Naive thymus-derived CD4-positive, alpha-beta T cell (primary cell): ENCODE results near the gene CGB1. TPM values are rescaled to one million over a fixed set of nuclear protein-coding genes. Genes with fewer than 3 reads are reported as not detected.
A peak's percentile ranks its signal among the peaks of the same experiment; 100 is the strongest.
"Not testable (repeated sequence)": the region's sequence is repeated elsewhere in the genome, so short reads cannot be mapped to it uniquely, and the experiment has no call there.

Experiments used
- ATAC-seq: fragments of 150-1000 bp; cut with Tn5 transposase; 2 replicates; pipeline ENCODE4 v1.10.0; 2021; ENCODE audit warnings: mild to moderate bottlenecking, moderate library complexity
- CTCF ChIA-PET: fragments of 350-600 bp; sonication (Branson Sonifier 250); formaldehyde crosslinking; loops from one replicate; lab custom pipeline; 2021; ENCODE audit warnings: antibody characterized with exemption; lab: Charles Lee
- POLR2A ChIA-PET: fragments of 350-600 bp; sonication (Branson Sonifier 250); formaldehyde crosslinking; loops from one replicate; lab custom pipeline; 2021; ENCODE audit warnings: antibody characterized with exemption, inconsistent platforms; lab: Charles Lee
- DNase-seq, 9 donors: peaks; one replicate each; pipeline versions ENCODE4 v3.0.0 to v3.0.0-alpha.2; 2020 to 2022; ENCODE audit warnings: mixed read lengths in 1 of 9
- H3K27ac ChIP-seq: one replicate; pipeline ENCODE4 v1.7.0; 2013; ENCODE audit warnings: mild to moderate bottlenecking, low read depth, low read length, moderate library complexity
- H3K27me3 ChIP-seq, 2 donors: one replicate each; pipeline ENCODE4 v1.7.0; 2013; ENCODE audit warnings: low read length in 2 of 2, mild to moderate bottlenecking in 2 of 2, moderate library complexity in 2 of 2; ENCODE audit not compliant: control insufficient read depth in 2 of 2, insufficient read depth in 2 of 2
- H3K36me3 ChIP-seq, 3 experiments: 1 replicate in 2 of 3; 2 replicates in 1 of 3; pipeline ENCODE4 v1.7.0; 2013; ENCODE audit warnings: low read length in 3 of 3, mild to moderate bottlenecking in 3 of 3, moderate library complexity in 1 of 3; ENCODE audit not compliant: insufficient read depth in 3 of 3, control insufficient read depth in 2 of 3
- H3K4me1 ChIP-seq, 2 donors: one replicate each; pipeline ENCODE4 v1.7.0; 2013; ENCODE audit warnings: low read length in 2 of 2, mild to moderate bottlenecking in 2 of 2, moderate library complexity in 1 of 2; ENCODE audit not compliant: control insufficient read depth in 2 of 2, insufficient read depth in 2 of 2
- H3K4me3 ChIP-seq: 2 replicates; pipeline ENCODE4 v1.7.0; 2013; ENCODE audit warnings: mild to moderate bottlenecking, low read length
- H3K9me3 ChIP-seq, 3 experiments: 1 replicate in 2 of 3; 2 replicates in 1 of 3; pipeline ENCODE4 v1.7.0; 2013; ENCODE audit warnings: low read length in 3 of 3; ENCODE audit not compliant: control insufficient read depth in 2 of 3
- H3K27ac Mint-ChIP-seq, 9 donors: one replicate each; pipeline ENCODE4 v1.8.0; 2020 to 2022; ENCODE audit warnings: mixed read lengths in 9 of 9, mild to moderate bottlenecking in 8 of 9, moderate library complexity in 5 of 9, inconsistent platforms in 2 of 9
- H3K27me3 Mint-ChIP-seq, 5 donors: one replicate each; pipeline ENCODE4 v1.8.0; 2021 to 2022; ENCODE audit warnings: mixed read lengths in 5 of 5, mild to moderate bottlenecking in 1 of 5
- H3K36me3 Mint-ChIP-seq, 5 donors: one replicate each; pipeline ENCODE4 v1.8.0; 2020 to 2022; ENCODE audit warnings: mixed read lengths in 5 of 5, mild to moderate bottlenecking in 3 of 5, inconsistent platforms in 1 of 5
- H3K4me1 Mint-ChIP-seq, 7 donors: one replicate each; pipeline ENCODE4 v1.8.0; 2020 to 2022; ENCODE audit warnings: mixed read lengths in 7 of 7, mild to moderate bottlenecking in 3 of 7, inconsistent platforms in 1 of 7
- H3K4me3 Mint-ChIP-seq, 10 donors: one replicate each; pipeline ENCODE4 v1.8.0; 2020 to 2022; ENCODE audit warnings: mild to moderate bottlenecking in 10 of 10, mixed read lengths in 10 of 10, moderate library complexity in 6 of 10, inconsistent platforms in 2 of 10
- H3K9me3 Mint-ChIP-seq, 11 donors: one replicate each; pipeline ENCODE4 v1.8.0; 2020 to 2022; ENCODE audit warnings: mixed read lengths in 11 of 11, mild to moderate bottlenecking in 4 of 11, inconsistent platforms in 1 of 11, moderate library complexity in 1 of 11
- intact Hi-C, 2 donors: fragments of 100-400 bp; cut with micrococcal nuclease; formaldehyde crosslinking; loops; one replicate each; pipeline ENCODE4 v1.15.1; 2023
- polyA plus RNA-seq, 2 donors: library from polyadenylated mRNA; unstranded; fragments of 300-500 nt; fragmentation: Illumina TruSeq; gene quantifications; one replicate each; pipeline ENCODE4 v1.2.3, GENCODE V29; 2021
- total RNA-seq, 6 experiments: library from RNA in 5 of 6; stranded (reverse) in 5 of 6; gene quantifications; 1 replicate in 5 of 6; 2 replicates in 1 of 6; pipeline ENCODE4 v1.2.3 and lab custom pipeline; 2021 to 2026

CGB1 gene
- total and polyA plus RNA-seq, 7 experiments from 2014 or later = not detected

DNA sequence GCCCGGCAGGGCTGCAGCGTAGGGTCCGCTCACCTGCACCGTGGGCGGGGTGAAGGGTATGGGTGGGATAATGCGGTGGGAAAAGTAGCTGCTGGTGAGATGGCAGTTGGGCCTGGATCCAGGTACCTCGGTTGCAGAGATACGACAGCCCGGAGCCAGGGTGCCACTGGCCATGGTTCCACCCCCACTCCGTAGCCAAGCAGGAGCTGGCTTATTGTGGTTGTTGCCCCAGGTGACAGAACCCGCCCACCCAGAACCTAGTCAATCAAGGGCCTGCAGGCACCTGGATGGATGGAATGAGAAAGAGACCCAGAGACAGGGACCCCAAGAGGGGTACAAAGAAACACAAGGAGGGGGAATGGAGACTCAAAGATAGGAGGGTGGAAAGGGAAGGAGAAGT lies 16.4 kb downstream of the CGB1 start:
- no peak for DNase-seq
- Histone ChIP-seq H3K4me1 (peaks cover 0 to 4% of the 10 kb centered on the region in 2 donors), H3K4me3 (no peak overlapping the region), H3K27me3 (no peaks in the 10 kb centered on the region), H3K27ac (no peak overlapping the region), H3K36me3 (peaks cover 0 to 6% (median 0%) of the 10 kb centered on the region in 3 experiments), H3K9me3 (no peaks in the 10 kb centered on the region)
- H3K36me3 Mint-ChIP-seq = no peaks in the 10 kb centered on the region
- no peaks in the 10 kb centered on the region for H3K9me3 Mint-ChIP-seq
- POLR2A ChIA-PET = no interaction called here
- H3K4me1 Mint-ChIP-seq = peaks cover 7 to 22% (median 18%) of the 10 kb centered on the region in 7 donors
- no peak for ATAC-seq
- intact Hi-C loops = no loop called here
- H3K4me3 Mint-ChIP-seq = peak overlapping the region in 5 of 10 donors; percentile 78 to 95 (median 89)
- CTCF ChIA-PET = interaction anchor here (0.7 kb wide), 1 partner anchor 9 kb away, joined by 3 read pairs; no protein-coding TSS in a partner anchor
- peaks cover 0 to 22% (median 0%) of the 10 kb centered on the region in 5 donors for H3K27me3 Mint-ChIP-seq
- peak overlapping the region in 1 of 9 donors; percentile 32 for H3K27ac Mint-ChIP-seq

DNA sequence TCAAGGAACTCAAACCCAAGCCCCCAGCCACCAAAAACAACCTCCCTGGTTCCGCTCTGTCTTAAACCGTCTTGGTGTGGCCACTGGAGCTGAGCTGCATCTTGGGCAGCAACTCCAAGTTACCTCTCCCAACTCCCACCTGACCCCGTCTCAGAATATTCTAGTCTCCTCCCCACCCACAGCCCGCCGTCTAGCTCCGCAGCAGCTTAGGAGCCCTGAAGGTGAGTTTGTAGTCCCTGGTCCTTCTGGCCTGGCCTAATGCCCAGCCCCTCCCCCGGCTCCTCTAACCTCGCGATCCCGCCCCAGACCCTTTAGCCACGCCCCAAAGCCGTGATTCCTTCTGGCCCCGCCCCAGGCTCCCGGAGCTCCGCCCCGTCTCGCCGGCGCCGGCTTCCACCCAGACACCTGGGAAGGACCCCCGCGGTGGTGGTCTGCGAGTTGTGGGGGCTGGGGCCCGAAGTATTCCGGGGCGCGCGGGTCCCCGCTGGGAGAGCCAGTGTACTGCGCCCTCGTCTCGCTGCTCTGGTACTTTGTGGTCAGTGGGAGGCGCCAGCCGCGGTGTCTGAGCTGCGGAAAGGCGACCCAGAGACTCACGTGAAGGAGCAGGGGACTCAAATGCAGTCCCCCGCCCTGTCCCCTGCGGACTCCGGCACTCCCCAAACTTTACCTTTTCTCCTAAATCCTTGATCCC lies 17.3 kb downstream of the CGB1 start:
- Mint-ChIP-seq H3K9me3 (no peaks in the 10 kb centered on the region), H3K4me1 (peaks cover 7 to 22% (median 18%) of the 10 kb centered on the region in 7 donors), H3K4me3 (peak overlapping the region; percentile 78 to 95 (median 90)), H3K27ac (peak overlapping the region in 7 of 9 donors; percentile 36 to 81 (median 66)), H3K27me3 (peaks cover 0 to 22% (median 0%) of the 10 kb centered on the region in 5 donors), H3K36me3 (peaks cover 0 to 1% (median 0%) of the 10 kb centered on the region in 5 donors)
- Histone ChIP-seq H3K27ac (no peak overlapping the region), H3K27me3 (no peaks in the 10 kb centered on the region), H3K9me3 (no peaks in the 10 kb centered on the region), H3K4me1 (peaks cover 0 to 4% of the 10 kb centered on the region in 2 donors), H3K36me3 (peaks cover 0 to 13% (median 0%) of the 10 kb centered on the region in 3 experiments), H3K4me3 (peak overlapping the region; percentile 76)
- ChIA-PET CTCF (interaction anchor here (0.7 to 2.6 kb wide), 2 partner anchors 9 to 19 kb away, joined by 3 to 11 read pairs; no protein-coding TSS in a partner anchor), POLR2A (interaction anchor here (1.1 kb wide), 1 partner anchor 26 kb away, joined by 6 read pairs; the partner anchor contains the start of genes GYS1 and RUVBL2)
- intact Hi-C loops = loop anchor here (2.0 to 5.0 kb wide), 3 partner anchors 27 to 128 kb away; partner anchors contain the start of genes GYS1 (in 2 of the 2), RUVBL2 (in 2 of the 2) and CGB7 (in 1 of the 2)
- DNase-seq (peak; percentile 33 to 76 (median 55)), ATAC-seq (peak; percentile 65)

DNA sequence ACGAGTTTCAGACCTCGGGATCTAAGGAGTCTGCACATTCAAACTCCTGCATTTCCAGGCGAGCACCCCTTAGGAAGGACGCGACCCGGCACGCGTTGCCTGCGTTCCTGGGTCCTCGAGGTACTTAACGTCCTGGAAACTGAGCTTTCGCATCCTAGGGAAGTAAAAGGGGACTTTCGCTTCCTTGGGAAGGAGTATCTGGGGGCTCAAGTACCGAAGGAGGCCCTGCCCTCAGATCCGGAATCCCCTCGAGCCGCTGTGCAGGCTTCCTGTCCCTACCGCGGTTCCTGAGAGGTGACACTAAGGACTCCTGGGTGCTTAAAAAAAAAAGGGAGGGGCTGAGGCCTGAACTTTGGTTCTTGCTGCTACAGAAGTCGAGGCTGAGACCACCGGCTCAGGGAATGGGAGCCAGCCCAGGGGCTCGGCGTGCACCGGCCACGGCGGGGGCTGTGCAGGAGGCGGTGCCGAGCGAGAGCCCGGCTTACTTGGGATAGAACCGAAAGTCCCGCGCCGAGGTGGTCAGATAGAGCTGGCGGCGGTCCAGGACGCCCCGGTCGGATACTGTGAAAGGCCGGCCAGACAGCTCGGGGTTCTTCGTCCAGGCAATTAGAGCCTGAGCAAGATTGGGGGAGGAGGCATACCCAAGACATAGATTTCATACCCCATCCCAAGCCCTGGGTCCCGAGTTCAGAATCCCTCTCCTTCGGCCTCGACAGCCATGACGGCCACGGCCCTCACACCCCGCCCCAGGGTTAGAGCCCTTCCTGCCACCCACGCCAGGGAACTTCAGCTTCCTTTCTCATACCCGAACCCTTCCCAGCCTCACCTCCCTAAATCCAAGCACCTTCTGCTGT lies 18.1 kb downstream of the CGB1 start:
- intact Hi-C loops = loop anchor here (2.0 to 5.0 kb wide), 3 partner anchors 26 to 129 kb away; partner anchors contain the start of genes GYS1 (in 2 of the 2), RUVBL2 (in 2 of the 2) and CGB7 (in 1 of the 2)
- Histone ChIP-seq H3K4me3 (peak overlapping the region; percentile 76), H3K36me3 (peaks cover 0 to 13% (median 0%) of the 10 kb centered on the region in 3 experiments), H3K27ac (peak overlapping the region; percentile 48)
- not testable (repeated sequence) for H3K36me3 Mint-ChIP-seq, H3K9me3 Mint-ChIP-seq, ATAC-seq, H3K27me3 ChIP-seq, H3K9me3 ChIP-seq, H3K4me1 ChIP-seq
- H3K27ac Mint-ChIP-seq = peak overlapping the region in 5 of 9 donors; percentile 36 to 81 (median 62)
- ChIA-PET CTCF (interaction anchor here (0.6 to 2.6 kb wide), 7 partner anchors 9 to 415 kb away, joined by 3 to 11 read pairs (median 5); partner anchors contain the start of gene RUVBL2), POLR2A (interaction anchor here (1.1 to 1.3 kb wide), 4 partner anchors 25 to 79 kb away, joined by 3 to 10 read pairs (median 5); partner anchors contain the start of genes GYS1 and RUVBL2)
- H3K4me1 Mint-ChIP-seq = peaks cover 7 to 22% (median 18%) of the 10 kb centered on the region in 7 donors
- peaks cover 0 to 22% (median 0%) of the 10 kb centered on the region in 5 donors for H3K27me3 Mint-ChIP-seq
- peak overlapping the region; percentile 78 to 95 (median 90) for H3K4me3 Mint-ChIP-seq
- peak in 5 of 9 donors; percentile 23 to 36 (median 31) for DNase-seq

DNA sequence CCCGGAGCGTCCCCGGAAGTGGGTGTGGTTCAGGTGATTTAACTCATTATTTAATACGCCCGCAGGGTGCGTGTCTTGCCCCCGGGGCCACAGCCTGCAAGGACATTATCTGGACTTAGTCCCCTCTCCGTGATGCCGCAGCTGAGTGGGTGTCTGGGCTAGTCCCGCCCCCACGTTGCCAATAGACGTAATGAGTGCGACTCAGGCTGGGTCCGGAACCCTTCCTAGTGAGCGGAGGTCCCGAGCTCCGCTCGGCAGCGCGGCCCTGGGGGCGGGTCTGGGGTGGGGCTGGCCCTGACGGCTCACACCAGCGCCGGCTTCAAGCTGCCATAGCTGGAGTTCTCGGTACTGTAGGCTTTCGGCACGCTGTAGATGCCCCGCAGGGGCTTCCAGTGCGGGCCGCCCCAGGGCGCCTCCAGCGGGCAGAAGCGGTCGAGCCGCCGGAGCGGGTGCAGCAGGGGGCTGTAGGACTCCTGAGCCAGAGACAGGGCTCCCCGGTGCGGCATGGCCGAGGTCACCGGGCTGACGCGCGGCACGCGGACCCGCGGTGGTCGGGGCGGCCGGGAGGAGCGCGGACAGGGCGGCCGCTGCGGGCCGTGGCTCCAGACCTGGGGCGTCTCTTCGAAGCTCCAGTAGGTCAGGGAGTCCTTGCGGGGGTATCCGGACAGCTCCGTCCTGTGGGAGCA lies 18.9 kb downstream of the CGB1 start:
- Mint-ChIP-seq H3K4me1 (peaks cover 7 to 22% (median 18%) of the 10 kb centered on the region in 7 donors), H3K4me3 (peak overlapping the region; percentile 78 to 95 (median 90)), H3K27me3 (peaks cover 0 to 22% (median 0%) of the 10 kb centered on the region in 5 donors), H3K27ac (peak overlapping the region in 3 of 9 donors; percentile 28 to 45 (median 42)), H3K36me3 (peaks cover 0 to 6% (median 0%) of the 10 kb centered on the region in 5 donors), H3K9me3 (no peaks in the 10 kb centered on the region)
- Histone ChIP-seq H3K27ac (peak overlapping the region; percentile 48), H3K9me3 (no peaks in the 10 kb centered on the region), H3K36me3 (peaks cover 0 to 13% (median 0%) of the 10 kb centered on the region in 3 experiments), H3K4me3 (peak overlapping the region; percentile 76), H3K27me3 (no peaks in the 10 kb centered on the region), H3K4me1 (peaks cover 0 to 4% of the 10 kb centered on the region in 2 donors)
- CTCF ChIA-PET = interaction anchor here (0.5 to 2.6 kb wide), 11 partner anchors 8 to 414 kb away, joined by 3 to 11 read pairs (median 4); partner anchors contain the start of gene RUVBL2
- intact Hi-C loops = loop anchor here (2.0 to 5.0 kb wide), 3 partner anchors 25 to 129 kb away; partner anchors contain the start of genes GYS1 (in 2 of the 2), RUVBL2 (in 2 of the 2) and CGB7 (in 1 of the 2)
- ATAC-seq (peak; percentile 91), DNase-seq (peak; percentile 49 to 71 (median 67))
- POLR2A ChIA-PET = interaction anchor here (1.1 to 1.3 kb wide), 4 partner anchors 24 to 80 kb away, joined by 3 to 10 read pairs (median 4); partner anchors contain the start of genes GYS1 and RUVBL2

DNA sequence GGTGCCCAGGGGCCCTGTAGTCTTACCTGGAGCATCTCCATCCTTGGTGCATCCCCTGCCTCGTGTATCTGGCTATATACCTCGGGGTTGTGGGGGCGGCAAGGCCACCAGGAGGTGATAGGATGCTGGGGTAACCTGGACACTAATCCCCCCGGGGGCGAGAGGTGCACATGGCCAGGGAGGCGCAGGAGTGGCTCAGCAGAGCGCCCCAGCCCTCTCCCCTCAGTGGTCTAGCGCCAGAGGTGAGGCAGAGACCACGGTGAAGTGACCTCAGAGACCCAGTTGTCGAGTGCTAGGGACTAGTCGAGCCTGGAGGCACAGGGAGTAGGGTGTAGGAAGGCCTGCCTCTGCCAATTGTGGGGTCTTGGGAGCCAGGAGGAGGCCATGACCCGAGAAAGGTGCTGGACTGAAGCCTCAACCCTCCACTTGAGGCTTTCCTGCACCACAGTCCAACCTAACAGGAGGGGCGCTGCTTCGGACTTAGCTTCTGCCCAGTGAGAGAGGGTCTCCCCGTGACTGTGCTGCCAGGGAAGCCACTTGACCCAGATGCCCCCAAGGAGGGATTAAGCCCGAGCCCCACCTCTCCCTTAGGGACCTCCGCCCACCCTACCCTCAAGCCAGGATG lies 19.5 kb downstream of the CGB1 start, which contains the start of gene LHB:
Gene LHB (minus strand): TSS at position 51 of the 625 bp plus-strand sequence. CDS start 10 bp downstream, at position 41.
- Histone ChIP-seq H3K9me3 (no peaks in the 10 kb centered on the region), H3K27ac (peak within 1 kb of the TSS; percentile 48), H3K4me1 (peaks cover 0 to 4% of the 10 kb centered on the region in 2 donors), H3K27me3 (no peaks in the 10 kb centered on the region), H3K4me3 (peak within 1 kb of the TSS; percentile 76), H3K36me3 (peaks cover 0 to 16% (median 0%) of the 10 kb centered on the region in 3 experiments)
- intact Hi-C loops = loop anchor here in 1 of 2 donors (5.0 kb wide), 1 partner anchor 130 kb away; no protein-coding TSS in a partner anchor
- Mint-ChIP-seq H3K9me3 (no peaks in the 10 kb centered on the region), H3K4me3 (peak within 1 kb of the TSS; percentile 60 to 95 (median 90)), H3K27me3 (peaks cover 0 to 22% (median 0%) of the 10 kb centered on the region in 5 donors), H3K4me1 (peaks cover 7 to 22% (median 18%) of the 10 kb centered on the region in 7 donors), H3K27ac (peak within 1 kb of the TSS in 4 of 9 donors; percentile 25 to 45 (median 35)), H3K36me3 (peaks cover 0 to 6% (median 0%) of the 10 kb centered on the region in 5 donors)
- ATAC-seq (no peak), DNase-seq (no peak)
- ChIA-PET CTCF (interaction anchor here (0.5 to 2.6 kb wide), 7 partner anchors 8 to 295 kb away, joined by 3 to 11 read pairs (median 4); no protein-coding TSS in a partner anchor), POLR2A (interaction anchor here (1.1 to 1.3 kb wide), 4 partner anchors 24 to 81 kb away, joined by 3 to 10 read pairs (median 4); partner anchors contain the start of genes GYS1 and RUVBL2)
